Activated T-helper 17 cell treated with anti-CD3 and anti-CD28 coated beads, Interleukin-2, amount 50 U/mL, for 72 hours (primary cell): Measurements from ENCODE around the gene MXRA8. TPM values are rescaled to one million over a fixed set of nuclear protein-coding genes. Genes with fewer than 3 reads are reported as not detected.

Experiments used
- ATAC-seq: fragments of 150-1000 bp; cut with Tn5 transposase; replicated peaks from 2 replicates; pipeline ENCODE4 v1.10.0; 2021; ENCODE audit warnings: mild to moderate bottlenecking, moderate library complexity
- H3K27ac Mint-ChIP-seq: one replicate; pipeline ENCODE4 v1.8.0; 2022; ENCODE audit warnings: mixed read lengths
- H3K27me3 Mint-ChIP-seq: one replicate; pipeline ENCODE4 v1.8.0; 2022; ENCODE audit warnings: mixed read lengths
- H3K36me3 Mint-ChIP-seq: one replicate; pipeline ENCODE4 v1.8.0; 2022; ENCODE audit warnings: low read depth, mild to moderate bottlenecking, mixed read lengths
- H3K4me1 Mint-ChIP-seq: one replicate; pipeline ENCODE4 v1.8.0; 2022; ENCODE audit warnings: mixed read lengths
- H3K4me3 Mint-ChIP-seq: one replicate; pipeline ENCODE4 v1.8.0; 2022; ENCODE audit warnings: mild to moderate bottlenecking, mixed read lengths
- H3K9me3 Mint-ChIP-seq: one replicate; pipeline ENCODE4 v1.8.0; 2022; ENCODE audit warnings: mixed read lengths
- total RNA-seq, 2 donors: library from RNA; stranded (reverse); gene quantifications; one replicate each; pipeline ENCODE4 v1.2.3, GENCODE V29; 2022

Gene MXRA8
- total RNA-seq, 2 donors from 2014 or later = 0.56 TPM; not detected in 1

DNA sequence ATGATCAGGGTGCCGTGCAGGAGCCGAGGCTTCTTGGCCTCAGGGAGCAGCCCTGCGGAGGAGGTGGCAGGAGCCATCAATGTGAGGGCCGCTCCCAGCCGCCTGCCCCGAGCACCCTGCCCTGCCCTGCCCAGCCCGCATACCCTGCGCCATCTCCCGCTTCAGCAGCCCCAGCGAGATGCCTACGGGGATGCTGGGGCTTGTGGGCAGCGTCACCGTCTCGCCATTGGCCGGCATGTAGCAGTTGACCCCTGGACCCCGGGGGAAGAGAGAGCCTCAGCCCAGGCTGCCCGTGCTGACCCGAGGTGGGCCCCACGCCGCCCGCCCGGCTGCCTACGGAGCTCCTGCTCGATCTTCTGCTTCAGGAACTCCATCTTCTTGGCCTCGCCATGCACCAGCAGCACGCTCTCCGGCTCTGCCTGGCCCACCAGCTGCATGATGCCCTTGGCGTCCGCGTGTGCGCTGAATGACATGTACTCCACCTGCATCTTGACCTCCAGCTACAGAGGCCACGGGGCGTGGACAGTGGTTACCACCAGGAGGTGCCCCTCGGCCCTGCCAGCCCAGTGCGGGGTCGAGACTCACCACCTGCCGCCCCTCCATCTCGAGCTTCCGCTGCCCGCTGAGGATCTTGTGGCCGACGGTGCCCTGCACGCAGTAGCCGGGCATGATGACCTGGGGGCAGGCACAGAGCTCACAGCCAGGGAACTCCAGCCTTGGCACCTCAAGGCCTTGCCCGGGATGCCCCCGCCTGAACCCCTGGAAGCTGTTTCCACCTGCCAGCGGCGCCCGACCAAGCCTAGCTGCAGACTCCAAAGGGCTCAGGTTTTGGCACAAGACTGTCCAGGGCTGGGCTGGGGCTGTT, 45.7 kb downstream of the MXRA8 start:
- Mint-ChIP-seq H3K36me3 (peaks cover 49% of the 10 kb centered on the region), H3K4me1 (no peaks in the 10 kb centered on the region), H3K27ac (no peak overlapping the region), H3K27me3 (no peaks in the 10 kb centered on the region), H3K9me3 (no peaks in the 10 kb centered on the region), H3K4me3 (no peak overlapping the region)
- no peak for ATAC-seq

DNA sequence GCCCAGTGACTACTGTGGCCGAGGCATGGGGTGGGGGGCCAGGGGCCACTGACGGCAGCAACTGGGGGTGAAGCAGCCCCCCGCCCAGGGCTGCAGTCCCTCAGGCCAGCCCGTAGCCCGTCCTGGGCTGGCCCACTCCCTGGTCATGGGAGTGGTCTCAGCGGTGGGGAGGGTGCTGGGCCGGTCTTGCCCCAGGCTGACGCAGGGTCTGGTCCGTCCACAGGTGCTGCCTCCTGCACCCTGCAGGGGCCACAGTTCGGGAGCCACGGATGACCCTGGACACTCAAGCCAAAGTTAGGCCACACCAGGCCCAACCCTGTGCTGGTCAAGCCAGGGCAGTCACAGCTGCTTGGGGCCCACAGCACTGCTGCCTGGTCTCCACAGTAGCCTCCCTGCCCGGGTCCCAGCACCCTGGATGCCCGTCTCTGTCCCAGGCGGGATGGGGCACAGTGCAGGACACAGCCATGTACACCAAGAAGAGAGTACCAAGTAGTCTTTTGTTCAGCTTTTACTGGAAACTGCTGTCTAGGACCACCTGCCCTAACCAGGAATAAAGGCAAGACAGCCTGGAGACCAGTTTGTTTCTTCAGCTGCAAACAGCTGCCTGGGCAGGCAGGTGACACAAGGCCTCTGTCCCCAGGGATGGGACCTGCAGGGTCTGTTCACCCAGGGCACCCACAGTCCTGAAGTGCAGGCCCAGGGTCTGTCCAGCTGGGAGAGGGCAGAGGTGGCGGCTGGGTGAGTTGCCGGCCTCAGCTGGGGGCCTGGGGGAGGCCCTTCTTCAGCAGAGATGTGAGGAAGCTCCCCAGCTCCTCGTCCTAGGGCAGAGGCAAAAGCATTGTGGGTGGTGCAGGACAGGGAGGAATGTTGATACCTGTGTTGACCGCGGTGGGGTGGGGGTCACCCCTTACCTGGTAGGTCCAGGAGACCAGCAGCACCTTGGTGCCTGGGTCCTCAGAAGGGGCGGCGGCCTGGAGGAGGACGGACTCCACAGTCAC, 46.9 kb downstream of the MXRA8 start:
- Mint-ChIP-seq H3K4me3 (peak overlapping the region; percentile 69), H3K27ac (no peak overlapping the region), H3K36me3 (peaks cover 38% of the 10 kb centered on the region), H3K4me1 (no peaks in the 10 kb centered on the region), H3K9me3 (no peaks in the 10 kb centered on the region), H3K27me3 (no peaks in the 10 kb centered on the region)
- ATAC-seq = no peak

DNA sequence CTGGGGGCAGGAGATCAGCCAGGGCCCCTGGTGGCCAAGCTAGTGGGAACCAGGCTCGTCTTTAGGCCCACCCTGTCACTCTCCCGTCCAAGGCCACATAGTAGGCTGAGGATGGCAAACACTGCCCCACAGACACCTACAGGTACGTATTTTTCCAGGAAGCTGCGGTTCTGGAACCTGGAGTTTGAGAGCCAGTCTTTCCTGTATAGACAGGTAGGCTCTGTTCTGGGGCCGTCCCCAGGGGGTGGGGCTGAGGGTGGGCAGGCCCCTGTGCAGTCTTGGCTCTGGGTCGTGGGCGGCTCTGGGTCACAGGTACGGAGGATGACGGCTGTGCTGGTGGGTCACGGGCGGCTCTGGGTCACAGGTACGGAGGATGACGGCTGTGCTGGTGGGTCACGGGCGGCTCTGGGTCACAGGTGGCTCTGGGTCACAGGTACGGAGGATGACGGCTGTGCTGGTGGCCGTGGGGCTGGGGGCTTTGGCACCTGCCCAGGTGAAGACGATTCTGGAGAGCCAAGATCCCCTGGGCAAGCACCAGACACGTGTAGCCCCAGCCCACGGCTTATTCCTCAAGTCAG, 47.8 kb downstream of the MXRA8 start:
- Mint-ChIP-seq H3K4me3 (peak overlapping the region; percentile 69), H3K4me1 (no peaks in the 10 kb centered on the region), H3K27ac (no peak overlapping the region), H3K36me3 (peaks cover 31% of the 10 kb centered on the region), H3K9me3 (no peaks in the 10 kb centered on the region), H3K27me3 (no peaks in the 10 kb centered on the region)
- no peak for ATAC-seq

DNA sequence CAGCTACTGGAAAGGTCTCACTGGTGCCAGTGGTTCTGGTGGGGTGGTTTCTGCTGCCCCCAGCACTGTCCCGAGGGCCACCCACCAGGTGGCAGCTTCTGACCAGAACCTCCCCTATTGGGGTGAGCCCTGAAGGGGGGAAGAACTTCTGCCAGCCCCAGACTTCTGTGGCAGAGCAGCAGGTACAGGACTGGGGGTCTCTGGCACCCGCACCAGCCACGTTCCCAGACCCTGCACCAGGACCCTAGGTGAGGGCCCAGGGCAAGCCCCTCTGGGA, 48.3 kb downstream of the MXRA8 start:
- peak overlapping the region; percentile 69 for H3K4me3 Mint-ChIP-seq
- H3K36me3 Mint-ChIP-seq = peaks cover 26% of the 10 kb centered on the region
- no peaks in the 10 kb centered on the region for H3K4me1 Mint-ChIP-seq
- H3K9me3 Mint-ChIP-seq = no peaks in the 10 kb centered on the region
- ATAC-seq = no peak
- no peak overlapping the region for H3K27ac Mint-ChIP-seq
- no peaks in the 10 kb centered on the region for H3K27me3 Mint-ChIP-seq

- H3K4me3 Mint-ChIP-seq = peak overlapping the region; percentile 69
- H3K4me1 Mint-ChIP-seq = no peaks in the 10 kb centered on the region
- peaks cover 22% of the 10 kb centered on the region for H3K36me3 Mint-ChIP-seq
- H3K27ac Mint-ChIP-seq = no peak overlapping the region
- no peaks in the 10 kb centered on the region for H3K27me3 Mint-ChIP-seq
- no peak for ATAC-seq
- H3K9me3 Mint-ChIP-seq = no peaks in the 10 kb centered on the region
These were observed 48.9 kb downstream of the MXRA8 start for GRCh38 chr1:1309251-1310108.

- no peaks in the 10 kb centered on the region for H3K9me3 Mint-ChIP-seq
- peak overlapping the region; percentile 69 for H3K4me3 Mint-ChIP-seq
- H3K36me3 Mint-ChIP-seq = peaks cover 20% of the 10 kb centered on the region
- no peak for ATAC-seq
- no peak overlapping the region for H3K27ac Mint-ChIP-seq
- no peaks in the 10 kb centered on the region for H3K4me1 Mint-ChIP-seq
- no peaks in the 10 kb centered on the region for H3K27me3 Mint-ChIP-seq
These were observed 49.6 kb downstream of the MXRA8 start for GRCh38 chr1:1308756-1309250.

DNA sequence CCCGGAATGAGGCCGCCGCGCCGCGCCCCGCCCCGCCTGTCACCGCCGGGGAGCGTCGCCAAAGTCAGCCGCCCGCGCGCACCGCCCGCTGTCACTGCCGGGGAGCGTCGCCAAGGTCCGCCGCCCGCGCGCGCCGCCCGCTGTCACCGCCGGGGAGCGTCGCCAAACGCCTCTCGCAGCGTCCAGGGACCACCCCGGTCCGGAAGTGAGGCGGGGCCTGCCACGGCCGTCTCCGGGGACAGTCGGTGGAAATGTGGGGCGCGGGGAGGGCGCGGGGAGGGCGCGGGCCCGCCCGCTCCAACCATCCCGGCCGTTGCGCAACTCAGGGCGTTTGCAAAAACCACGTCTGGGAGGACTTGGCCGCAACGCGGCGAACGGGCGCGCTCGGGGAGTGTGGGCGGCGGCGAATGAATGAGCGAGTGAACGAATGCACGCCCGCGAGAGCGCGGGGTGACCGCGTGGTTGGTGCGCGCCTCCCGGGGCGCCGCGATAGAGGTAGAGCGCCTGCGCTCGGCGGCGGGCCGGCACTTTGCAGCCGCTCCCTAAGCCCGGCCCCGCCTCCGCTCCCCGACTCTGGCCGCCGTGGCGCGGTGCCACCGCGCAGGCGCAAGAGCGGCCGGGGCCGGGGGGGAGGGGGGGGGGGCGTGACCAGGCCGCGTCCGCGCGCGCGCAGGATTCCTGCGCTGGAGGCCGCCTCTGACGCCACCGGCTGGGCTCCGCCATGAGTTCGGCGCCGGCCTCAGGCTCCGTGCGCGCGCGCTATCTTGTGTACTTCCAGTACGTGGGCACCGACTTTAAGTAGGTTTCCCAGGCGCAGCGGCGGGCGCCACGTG, 50.2 kb downstream of the MXRA8 start, which contains the start of the genes ACAP3 and PUSL1:
TSS of gene ACAP3 (minus strand) at position 8 of the 833 bp plus-strand sequence. CDS start 115 bp downstream, outside the sequence.
TSS of gene PUSL1 (plus strand) at position 675 of the 833 bp plus-strand sequence. CDS start at position 722, 47 bp downstream.
- peak; percentile 79 for ATAC-seq
- Mint-ChIP-seq H3K4me1 (no peaks in the 10 kb centered on the region), H3K9me3 (no peaks in the 10 kb centered on the region), H3K27me3 (no peaks in the 10 kb centered on the region), H3K4me3 (peak within 1 kb of the TSS; percentile 86), H3K27ac (peak within 1 kb of the TSS; percentile 84), H3K36me3 (peaks cover 14% of the 10 kb centered on the region)

- ATAC-seq = no peak
- peak overlapping the region; percentile 84 for H3K27ac Mint-ChIP-seq
These were observed 51.0 kb downstream of the MXRA8 start for GRCh38 chr1:1307261-1307922.

DNA sequence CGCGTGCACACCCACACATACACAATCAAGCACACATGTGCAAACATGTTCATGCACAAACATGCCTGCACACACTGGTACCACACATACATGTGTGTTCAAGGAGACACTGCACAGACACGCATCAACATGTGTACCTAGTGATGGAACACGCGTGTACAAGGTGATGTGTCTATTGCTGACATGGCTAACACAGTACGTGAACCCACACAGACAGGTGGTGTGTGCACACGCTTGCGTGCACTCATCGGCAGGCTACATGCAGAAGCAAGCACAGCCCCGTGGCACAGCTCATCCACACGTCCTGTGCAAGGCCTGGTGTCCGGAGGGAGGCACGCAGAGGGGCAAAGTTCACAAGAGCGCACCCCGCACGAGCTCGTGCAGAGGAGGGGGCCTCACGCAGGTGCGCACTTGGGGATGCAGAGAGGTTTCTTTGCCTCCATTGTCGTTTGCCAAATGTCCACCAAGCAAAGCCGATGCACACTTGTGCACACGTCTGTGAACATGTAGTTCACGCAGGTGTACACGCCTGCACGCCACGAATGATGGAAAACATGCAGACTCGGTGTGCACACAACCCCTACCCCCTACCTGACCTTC, 51.6 kb downstream of the MXRA8 start:
- peak overlapping the region; percentile 84 for H3K27ac Mint-ChIP-seq
- H3K27me3 Mint-ChIP-seq = no peaks in the 10 kb centered on the region
- no peak for ATAC-seq
- H3K36me3 Mint-ChIP-seq = peaks cover 7% of the 10 kb centered on the region
- peak overlapping the region; percentile 86 for H3K4me3 Mint-ChIP-seq
- H3K4me1 Mint-ChIP-seq = no peaks in the 10 kb centered on the region
- no peaks in the 10 kb centered on the region for H3K9me3 Mint-ChIP-seq

More at GRCh38 chr1:1307261-1307922, 51.0 kb downstream of the MXRA8 start:
- H3K4me3 Mint-ChIP-seq = peak overlapping the region; percentile 86
- no peaks in the 10 kb centered on the region for H3K27me3 Mint-ChIP-seq
- no peaks in the 10 kb centered on the region for H3K4me1 Mint-ChIP-seq
- H3K9me3 Mint-ChIP-seq = no peaks in the 10 kb centered on the region
- peaks cover 7% of the 10 kb centered on the region for H3K36me3 Mint-ChIP-seq

- peaks cover 1% of the 10 kb centered on the region for H3K36me3 Mint-ChIP-seq
- no peaks in the 10 kb centered on the region for H3K4me1 Mint-ChIP-seq
- no peaks in the 10 kb centered on the region for H3K27me3 Mint-ChIP-seq
- no peaks in the 10 kb centered on the region for H3K9me3 Mint-ChIP-seq
- peak overlapping the region; percentile 84 for H3K27ac Mint-ChIP-seq
- H3K4me3 Mint-ChIP-seq = peak overlapping the region; percentile 86
- ATAC-seq = no peak
These were observed 52.2 kb downstream of the MXRA8 start for GRCh38 chr1:1306070-1306660.

DNA sequence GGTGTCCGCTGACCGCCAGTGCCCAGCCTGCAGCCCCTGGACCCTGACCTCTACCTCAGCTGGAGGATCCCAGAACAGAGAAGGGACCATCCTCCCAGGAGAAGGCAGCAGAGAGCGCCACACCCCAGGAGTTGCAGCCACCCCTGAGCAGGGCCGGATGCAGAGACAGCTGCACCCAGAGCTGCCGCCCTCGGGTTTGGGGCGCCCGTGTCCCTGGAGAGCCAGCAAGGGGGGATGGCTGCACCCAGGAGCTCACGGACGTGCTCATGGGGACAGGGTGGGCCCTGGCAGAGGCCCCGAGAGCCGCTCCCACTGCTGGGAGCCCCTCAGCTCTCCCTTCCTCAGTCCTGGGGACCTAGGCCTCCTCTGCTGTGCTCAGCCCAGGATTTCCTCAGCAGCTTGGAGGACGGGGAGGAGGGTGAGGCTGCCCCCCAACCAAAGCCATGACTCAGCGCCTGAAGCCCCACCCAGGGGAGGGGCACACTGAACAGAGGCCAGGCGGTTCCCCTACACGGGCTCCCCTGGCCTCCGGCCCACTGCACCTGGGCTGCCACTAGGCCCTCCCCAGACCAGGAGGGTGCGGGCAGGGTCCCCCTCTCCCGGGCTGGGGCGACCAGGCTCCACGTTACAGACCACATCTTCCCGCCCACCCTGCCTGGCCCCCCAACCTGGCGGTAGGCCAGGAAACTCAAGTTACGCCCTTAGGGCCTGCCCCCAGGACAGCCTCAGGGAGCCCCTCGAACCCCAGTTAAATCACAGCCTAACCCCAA, 52.9 kb downstream of the MXRA8 start:
- peak overlapping the region; percentile 84 for H3K27ac Mint-ChIP-seq
- H3K4me3 Mint-ChIP-seq = peak overlapping the region; percentile 86
- H3K27me3 Mint-ChIP-seq = no peaks in the 10 kb centered on the region
- H3K9me3 Mint-ChIP-seq = no peaks in the 10 kb centered on the region
- no peaks in the 10 kb centered on the region for H3K4me1 Mint-ChIP-seq
- no peaks in the 10 kb centered on the region for H3K36me3 Mint-ChIP-seq
- ATAC-seq = no peak
